Activated CD4-positive, CD25-positive, alpha-beta regulatory T cell treated with anti-CD3 and anti-CD28 coated beads, Interleukin-2, amount 50 U/mL, for 24 hours (primary cell): ENCODE measurements around the gene KLF6.

Experiments used
- ATAC-seq, 2 donors: fragments of 150-1000 bp; cut with Tn5 transposase; one replicate each; pipeline ENCODE4 v1.10.0; 2021; ENCODE audit warnings: mild to moderate bottlenecking in 1 of 2, moderate library complexity in 1 of 2

The KLF6 gene

DNA sequence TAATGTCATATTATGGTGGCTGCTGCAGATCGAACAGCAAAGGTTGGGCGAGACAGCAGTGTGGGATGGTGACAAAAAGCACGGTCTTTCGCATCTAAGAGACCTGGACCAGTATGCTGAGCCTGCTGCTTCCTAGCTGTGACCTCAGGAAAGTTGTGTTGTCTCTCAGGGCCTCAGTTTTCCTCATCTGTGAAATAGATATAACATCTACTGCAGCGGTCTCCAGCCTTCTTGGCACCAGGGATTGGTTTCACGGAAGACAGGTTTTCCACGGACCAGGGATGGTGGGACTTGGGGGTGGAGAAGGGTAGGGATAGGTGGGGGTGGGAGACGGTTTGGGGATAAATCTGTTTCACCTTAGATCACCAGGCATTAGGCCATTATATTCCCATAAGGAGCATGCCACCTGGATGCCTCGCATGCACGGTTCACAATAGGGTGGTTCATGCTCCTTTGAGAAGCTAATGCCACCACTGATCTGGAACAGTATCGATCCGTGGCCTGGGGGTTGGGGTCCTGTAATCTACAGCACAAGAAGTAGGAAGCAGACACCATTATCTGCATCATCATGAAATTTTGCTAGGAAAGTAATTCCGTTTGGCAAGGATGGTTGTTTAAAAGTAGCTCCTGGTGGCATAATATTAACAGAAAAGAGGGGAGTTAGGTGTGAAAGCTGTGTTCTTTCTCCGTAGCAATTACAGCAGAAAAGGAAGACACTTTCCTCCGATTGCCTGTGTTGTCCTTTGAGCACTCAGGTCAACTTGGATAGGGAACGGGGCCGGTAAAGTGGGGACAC, 10.8 kb downstream of the KLF6 start:
- ATAC-seq = no peak

GRCh38 chr10:3773460-3774017, 11.5 kb downstream of the KLF6 start:
- no peak for ATAC-seq

- no peak for ATAC-seq
Observed at GRCh38 chr10:3772361-3773171, 12.4 kb downstream of the KLF6 start.

DNA sequence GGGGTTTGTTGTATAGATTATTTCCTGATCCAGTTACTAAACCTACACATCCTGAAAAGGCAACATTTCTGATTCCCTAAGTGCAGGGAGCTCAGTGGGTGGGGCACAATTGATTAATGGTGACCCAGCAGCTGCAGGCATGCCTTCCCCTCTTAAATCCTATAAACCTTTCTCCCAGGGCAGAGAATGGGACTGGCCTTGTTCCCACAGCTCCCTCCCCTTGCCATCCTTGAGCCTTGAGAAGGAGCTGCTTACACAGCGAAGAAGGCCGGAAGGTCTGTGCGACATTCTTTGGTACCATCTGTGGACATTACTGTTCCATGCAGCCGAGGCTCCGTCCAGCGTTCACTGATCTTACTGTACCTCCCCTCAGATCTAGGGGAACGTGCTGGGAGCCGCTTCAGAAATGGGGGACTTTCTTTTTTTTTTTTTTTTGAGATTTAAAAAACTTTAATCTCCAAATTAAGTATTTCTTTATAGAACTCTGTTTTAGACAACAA, 14.3 kb downstream of the KLF6 start:
- no peak for ATAC-seq

- no peak for ATAC-seq
Observed at GRCh38 chr10:3769556-3769955, 15.5 kb downstream of the KLF6 start.

GRCh38 chr10:3766046-3766756, 18.8 kb downstream of the KLF6 start:
- no peak for ATAC-seq

- peak; percentile 41 to 51 for ATAC-seq
Observed at GRCh38 chr10:3765146-3765545, 19.9 kb downstream of the KLF6 start.

- ATAC-seq = no peak
Observed at GRCh38 chr10:3764626-3765112, 20.3 kb downstream of the KLF6 start.

DNA sequence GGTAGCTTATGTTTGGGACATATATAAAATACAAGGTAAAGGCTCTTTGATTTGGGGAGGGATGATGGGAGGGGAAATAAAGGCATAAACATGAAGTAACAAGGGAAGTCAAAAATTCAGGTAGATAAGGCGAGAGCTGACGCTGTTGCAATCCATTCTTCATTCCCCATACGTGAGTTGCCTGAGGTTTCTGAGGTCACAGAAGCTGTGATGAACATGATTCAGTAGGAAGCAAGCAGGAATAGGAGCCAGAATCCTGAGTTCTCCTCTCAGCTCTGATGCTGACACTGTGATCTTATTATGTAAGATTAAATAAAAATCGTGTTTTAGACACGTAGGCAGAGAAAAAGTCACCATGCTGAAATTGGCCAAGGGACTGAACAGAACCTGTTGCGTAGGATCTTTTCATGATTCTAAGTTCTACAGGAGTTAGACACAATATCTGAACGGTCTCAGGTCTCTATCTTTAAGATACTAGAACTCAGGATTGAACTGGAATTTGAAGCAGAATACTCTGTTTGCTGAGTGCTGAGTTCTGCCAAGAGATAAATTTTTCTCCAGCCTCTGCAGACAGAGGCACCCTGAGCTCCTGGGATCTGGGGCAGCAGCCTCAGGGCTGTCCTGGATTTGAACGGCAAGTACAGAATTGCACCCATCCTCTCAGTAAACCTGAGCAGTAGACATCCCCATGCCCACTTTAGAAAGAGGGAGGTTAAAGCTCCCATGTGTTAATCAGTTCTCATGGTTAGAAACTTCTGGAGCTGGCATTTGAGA, 21.0 kb downstream of the KLF6 start:
- no peak for ATAC-seq

DNA sequence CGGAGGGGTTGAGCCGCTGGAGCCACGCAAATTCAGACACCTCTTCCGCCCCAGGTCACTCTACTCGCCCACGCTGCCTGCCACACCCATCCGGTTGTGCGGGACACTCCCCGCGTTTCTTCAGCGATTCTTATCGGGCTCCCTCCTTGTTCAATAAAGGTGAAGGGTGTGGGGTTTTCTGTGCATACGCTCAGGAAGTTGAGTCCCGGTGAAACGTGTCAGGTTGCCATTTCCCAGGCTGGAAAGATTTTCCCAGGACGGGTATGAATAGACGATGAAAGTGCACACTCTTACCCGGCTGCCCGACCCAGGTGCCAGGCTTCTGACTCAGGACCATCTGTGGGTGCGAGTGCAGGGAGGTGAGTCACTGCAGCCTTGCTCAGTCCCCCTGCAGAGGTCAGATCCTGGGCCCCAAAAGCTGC, 22.0 kb downstream of the KLF6 start:
- peak; percentile 25 to 28 for ATAC-seq

- no peak for ATAC-seq
Observed at GRCh38 chr10:3762309-3762708, 22.7 kb downstream of the KLF6 start.

DNA sequence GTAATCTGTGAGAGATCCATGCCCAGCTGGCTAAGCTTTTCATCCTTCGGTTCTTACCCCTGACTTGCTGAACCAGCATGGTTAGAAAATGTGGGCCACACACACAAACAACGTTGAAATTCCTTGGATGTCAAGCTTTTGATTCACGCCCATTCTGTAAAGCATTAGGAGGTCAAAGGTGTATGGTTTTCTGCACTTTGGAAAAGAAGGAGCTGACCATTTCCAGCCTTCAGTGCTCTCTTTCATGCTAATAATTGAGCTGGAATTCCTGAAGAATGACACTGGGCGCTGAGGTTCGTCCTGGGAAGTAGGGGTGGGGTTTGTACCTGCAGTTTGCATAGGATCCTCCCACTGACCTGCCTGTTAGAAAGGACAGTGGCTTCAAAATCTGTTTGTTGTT, 23.1 kb downstream of the KLF6 start:
- no peak for ATAC-seq

DNA sequence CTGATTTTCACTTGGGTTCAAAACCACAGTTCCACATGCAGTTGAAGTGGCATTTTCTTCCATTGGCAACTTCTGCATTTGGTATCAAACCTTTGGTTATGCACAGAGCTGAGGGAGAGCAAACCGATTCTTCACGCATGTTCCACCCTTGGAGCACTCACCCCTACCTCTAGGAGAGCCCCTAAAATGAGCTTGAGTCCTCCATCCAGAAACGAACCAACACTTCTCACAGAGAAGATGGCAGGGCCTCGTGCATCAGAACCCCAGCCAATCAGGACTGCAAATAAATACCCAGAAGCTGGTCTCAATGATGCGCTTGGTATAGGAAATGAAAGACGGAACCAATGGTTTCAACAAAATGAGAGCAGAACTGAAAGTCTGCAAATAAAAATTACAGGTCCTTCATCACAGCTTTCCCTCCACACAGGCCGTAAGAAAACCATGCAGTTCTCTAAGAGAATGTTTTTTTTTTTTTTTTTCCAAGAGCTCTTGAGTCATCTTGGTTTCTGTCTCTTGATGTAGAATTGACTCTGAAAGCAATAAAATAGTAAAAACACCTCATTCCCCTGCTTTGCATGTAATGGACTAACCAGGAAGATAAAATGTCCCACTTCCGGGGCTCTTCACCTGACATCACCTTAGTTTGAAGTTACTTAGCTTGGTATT, 23.9 kb downstream of the KLF6 start:
- peak; percentile 45 to 50 for ATAC-seq

DNA sequence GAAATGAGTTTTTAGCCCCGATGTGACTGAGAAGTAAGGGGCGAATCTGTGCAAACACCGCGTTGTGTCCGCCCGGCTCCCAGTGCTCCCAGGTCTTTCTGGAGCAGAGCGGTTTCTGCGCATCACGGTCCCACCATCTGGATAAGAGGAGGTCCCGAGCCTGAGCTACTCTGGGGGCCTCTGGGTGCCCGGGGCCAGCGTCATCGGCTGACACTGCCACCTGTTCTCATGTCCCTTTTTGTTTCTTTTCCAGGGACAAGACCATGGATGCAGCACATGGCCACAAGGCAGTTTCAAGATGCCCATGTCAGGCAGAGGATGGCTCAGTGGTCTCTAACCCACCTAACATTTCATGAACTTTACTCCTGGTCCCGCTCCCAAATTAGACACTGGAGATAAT, 24.9 kb downstream of the KLF6 start:
- ATAC-seq = no peak

DNA sequence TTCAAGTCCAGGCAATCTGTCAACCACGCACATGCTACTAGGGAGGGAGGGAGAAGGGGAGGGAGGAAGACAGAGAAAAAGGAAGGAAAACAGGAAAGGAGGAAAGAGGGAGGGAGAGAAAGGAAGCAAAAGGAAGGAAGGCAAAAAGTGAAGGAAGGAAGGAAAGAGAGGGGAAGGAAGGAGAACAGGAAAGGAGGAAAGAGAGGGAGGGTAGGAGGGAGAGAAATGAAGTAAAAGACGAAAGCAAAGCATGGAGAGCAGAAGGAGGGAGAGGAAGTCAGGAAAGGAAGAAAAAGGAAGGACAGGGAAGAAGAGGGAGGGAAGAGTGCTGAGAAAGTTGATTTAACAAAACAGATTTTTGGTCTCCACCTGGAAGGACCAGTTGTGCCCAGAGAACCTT, 25.6 kb downstream of the KLF6 start:
- ATAC-seq = no peak

GRCh38 chr10:3758491-3758970, 26.5 kb downstream of the KLF6 start:
- ATAC-seq = no peak

- peak; percentile 71 to 73 for ATAC-seq
Observed at GRCh38 chr10:3757638-3758490, 27.1 kb downstream of the KLF6 start.

DNA sequence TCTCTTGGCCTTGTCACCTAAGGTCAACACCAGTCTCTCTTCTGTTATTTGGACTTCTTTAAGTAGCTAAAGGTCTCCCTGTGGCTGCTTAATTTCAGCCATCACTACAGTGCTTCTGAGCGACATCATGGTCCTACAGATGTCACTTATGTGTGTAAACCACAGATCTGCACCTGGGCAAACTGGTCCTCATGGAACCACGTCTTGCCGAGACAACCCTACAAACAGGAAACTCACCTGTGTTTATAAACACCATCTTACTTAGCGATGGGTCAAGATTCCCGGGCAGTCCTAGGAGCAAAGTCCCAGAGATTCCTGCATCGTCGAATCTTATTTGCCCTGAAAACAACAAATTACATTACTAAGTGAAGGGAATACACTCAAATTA, 27.8 kb downstream of the KLF6 start:
- peak; percentile 9 to 23 for ATAC-seq

DNA sequence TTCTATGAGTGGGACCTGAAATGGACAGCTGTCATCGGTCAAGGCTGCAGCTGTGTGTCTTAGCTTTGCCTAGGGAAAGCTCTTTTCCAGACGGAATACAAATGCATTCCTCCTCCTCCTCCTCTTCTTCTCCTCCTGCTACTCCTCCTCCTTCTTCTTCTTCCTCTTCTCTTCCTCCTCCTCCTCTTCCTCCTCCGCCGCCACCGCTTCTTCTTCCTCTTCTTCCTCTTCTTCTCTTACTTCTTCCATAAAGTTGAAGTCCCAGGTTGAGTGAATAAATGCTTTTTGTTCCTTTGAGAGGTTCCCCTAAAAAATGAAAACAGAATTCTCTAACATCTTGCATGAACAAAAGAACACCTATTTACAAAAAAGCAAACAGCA, 28.7 kb downstream of the KLF6 start:
- ATAC-seq = no peak
